Hematopoietic multipotent progenitor cell treated with erythropoietin and hydrocortisone succinate and interleukin-3 and kit ligand, for 6 days (in vitro differentiated cells): ENCODE data around the gene DACT2.
"Not testable (repeated sequence)": the region's sequence is repeated elsewhere in the genome, so short reads cannot be mapped to it uniquely, and the experiment has no call there.

Experiments
- DNase-seq: peaks from one replicate; pipeline ENCODE4 v3.0.0-alpha.2; 2015

DACT2 gene

GRCh38 chr6:168300975-168301647, 18.5 kb downstream of the DACT2 start:
- DNase-seq, result no peak

GRCh38 chr6:168299541-168300511, 19.8 kb downstream of the DACT2 start:
- DNase-seq, result no peak

GRCh38 chr6:168297643-168298042, 21.9 kb downstream of the DACT2 start:
- no peak for DNase-seq

GRCh38 chr6:168294901-168295300, 24.7 kb downstream of the DACT2 start:
- DNase-seq, result no peak

- no peak for DNase-seq
These were observed 25.7 kb downstream of the DACT2 start for GRCh38 chr6:168293636-168294530.

GRCh38 chr6:168292826-168293225, 26.8 kb downstream of the DACT2 start:
- no peak for DNase-seq

GRCh38 chr6:168291450-168291849, 28.1 kb downstream of the DACT2 start:
- DNase-seq, result no peak

GRCh38 chr6:168290095-168290494, 29.5 kb downstream of the DACT2 start:
- no peak for DNase-seq

- no peak for DNase-seq
These were observed 30.0 kb downstream of the DACT2 start for GRCh38 chr6:168289571-168289962.

GRCh38 chr6:168288781-168289570, 30.6 kb downstream of the DACT2 start:
- DNase-seq, result no peak

GRCh38 chr6:168287460-168287859, 32.1 kb downstream of the DACT2 start:
- not testable (repeated sequence) for DNase-seq

GRCh38 chr6:168286771-168287446, 32.7 kb downstream of the DACT2 start:
- DNase-seq, result not testable (repeated sequence)

- DNase-seq, result no peak
These were observed 33.5 kb downstream of the DACT2 start for GRCh38 chr6:168286116-168286515.

GRCh38 chr6:168285456-168285855, 34.1 kb downstream of the DACT2 start:
- DNase-seq, result no peak

- DNase-seq, result no peak
These were observed 35.4 kb downstream of the DACT2 start for GRCh38 chr6:168284187-168284586.

GRCh38 chr6:168283686-168284025, 35.9 kb downstream of the DACT2 start:
- DNase-seq, result no peak

GRCh38 chr6:168282985-168283685, 36.4 kb downstream of the DACT2 start:
- DNase-seq, result no peak

- no peak for DNase-seq
These were observed 37.8 kb downstream of the DACT2 start for GRCh38 chr6:168281826-168282225.

- DNase-seq, result not testable (repeated sequence)
These were observed 38.3 kb downstream of the DACT2 start for GRCh38 chr6:168281314-168281713.

GRCh38 chr6:168280899-168281245, 38.7 kb downstream of the DACT2 start:
- no peak for DNase-seq
